Femur (tissue), 1 donor: ENCODE data around the gene KCTD10.
"Not testable (repeated sequence)": the region's sequence is repeated elsewhere in the genome, so short reads cannot be mapped to it uniquely, and the experiment has no call there.

ENCODE experiments used
- DNase-seq: peaks from one replicate; pipeline ENCODE4 v3.0.0-alpha.2; 2017

The KCTD10 gene

GRCh38 chr12:109493938-109494337 is 16.8 kb upstream of the KCTD10 start:
- DNase-seq = no peak

GRCh38 chr12:109493090-109493489 is 16.0 kb upstream of the KCTD10 start:
- DNase-seq = no peak

DNA sequence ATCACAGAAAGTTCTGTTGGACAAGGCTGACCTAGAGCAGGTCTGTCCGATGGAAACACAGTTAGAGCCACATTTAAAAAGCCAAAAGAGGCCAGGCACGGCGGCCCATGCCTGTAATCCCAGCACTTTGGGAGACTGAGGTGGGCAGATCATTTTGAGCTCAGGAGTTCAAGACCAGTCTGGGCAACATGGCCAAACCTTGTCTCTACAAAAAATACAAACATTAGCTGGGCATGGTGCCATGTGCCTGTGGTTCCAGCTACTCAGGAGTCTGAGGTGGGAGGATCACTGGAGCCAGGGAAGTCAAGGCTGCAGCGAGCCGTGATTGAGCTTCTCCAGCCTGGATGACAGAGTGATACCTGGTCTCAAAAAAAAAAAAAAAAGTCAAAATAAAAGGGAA is 15.3 kb upstream of the KCTD10 start:
- no peak for DNase-seq

- no peak for DNase-seq
Observed at GRCh38 chr12:109491671-109492070, 14.6 kb upstream of the KCTD10 start.

- DNase-seq = no peak
Observed at GRCh38 chr12:109489955-109490565, 13.0 kb upstream of the KCTD10 start.

DNA sequence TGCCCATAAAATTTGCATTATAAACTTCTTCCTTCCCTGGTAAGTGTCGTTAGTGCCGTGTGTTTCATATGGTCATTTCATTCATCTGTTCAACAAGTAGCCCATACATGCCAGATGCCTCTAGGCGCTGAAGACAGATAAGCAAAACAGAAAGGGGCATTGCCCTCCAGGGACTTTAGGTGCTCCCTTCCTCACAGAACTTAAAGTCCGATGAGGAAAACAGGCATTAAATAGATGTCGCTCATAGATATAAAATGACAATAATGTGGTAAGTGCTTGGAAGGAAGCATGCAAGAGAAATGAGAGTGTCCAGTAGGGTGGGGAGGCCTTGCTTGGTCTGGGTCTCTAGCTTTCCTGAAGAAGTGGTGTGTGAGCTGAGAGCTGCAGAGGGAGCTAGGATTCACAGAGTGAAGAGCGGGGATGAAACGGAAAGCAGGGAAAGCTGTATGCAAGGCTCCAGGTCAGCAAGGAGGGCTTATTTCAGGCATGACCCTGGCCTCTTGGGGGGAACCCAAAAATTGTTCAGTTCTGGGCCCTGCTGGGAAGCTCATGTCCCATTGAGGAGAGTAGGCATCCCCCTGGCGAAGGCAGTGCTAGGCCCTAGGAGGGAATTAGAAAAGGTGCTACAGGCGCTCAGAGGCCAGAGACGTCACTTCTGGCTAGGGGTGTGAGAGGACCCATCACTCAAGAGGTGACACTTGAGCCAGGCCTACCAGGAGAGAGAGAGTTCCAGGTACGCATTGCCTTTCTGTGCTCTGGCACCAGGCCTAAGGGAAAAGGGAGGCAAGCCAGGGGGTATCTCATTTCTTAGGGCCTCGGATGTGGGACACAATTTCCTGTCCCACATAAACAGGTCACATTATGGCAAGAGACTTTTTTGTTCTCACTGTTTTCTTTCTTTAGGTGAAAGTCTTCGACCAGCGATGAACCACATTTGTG is 12.2 kb upstream of the KCTD10 start:
- no peak for DNase-seq

- no peak for DNase-seq
Observed at GRCh38 chr12:109488051-109488665, 11.1 kb upstream of the KCTD10 start.

- no peak for DNase-seq
Observed at GRCh38 chr12:109487181-109488050, 10.3 kb upstream of the KCTD10 start.

DNA sequence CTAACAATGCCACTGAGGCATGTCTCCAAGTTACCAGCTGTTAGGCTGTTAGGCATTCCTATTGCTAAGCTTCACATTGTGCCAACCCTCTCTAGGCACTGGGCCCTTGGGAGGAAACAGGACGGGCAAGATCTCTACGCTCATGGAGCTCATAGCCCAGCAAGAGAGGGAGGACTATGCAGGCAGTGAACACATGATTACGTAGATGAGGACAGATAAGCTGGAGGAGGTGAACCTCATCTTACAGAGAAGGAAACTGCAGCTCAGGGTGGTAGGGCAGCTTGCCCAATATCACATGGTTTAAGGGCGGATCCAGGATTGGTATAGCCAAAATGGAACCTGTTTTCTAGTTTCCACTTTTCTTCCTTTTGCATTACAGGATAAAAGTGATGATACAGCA is 8.1 kb upstream of the KCTD10 start:
- DNase-seq = no peak

- DNase-seq = no peak
Observed at GRCh38 chr12:109483346-109483745, 6.2 kb upstream of the KCTD10 start.

DNA sequence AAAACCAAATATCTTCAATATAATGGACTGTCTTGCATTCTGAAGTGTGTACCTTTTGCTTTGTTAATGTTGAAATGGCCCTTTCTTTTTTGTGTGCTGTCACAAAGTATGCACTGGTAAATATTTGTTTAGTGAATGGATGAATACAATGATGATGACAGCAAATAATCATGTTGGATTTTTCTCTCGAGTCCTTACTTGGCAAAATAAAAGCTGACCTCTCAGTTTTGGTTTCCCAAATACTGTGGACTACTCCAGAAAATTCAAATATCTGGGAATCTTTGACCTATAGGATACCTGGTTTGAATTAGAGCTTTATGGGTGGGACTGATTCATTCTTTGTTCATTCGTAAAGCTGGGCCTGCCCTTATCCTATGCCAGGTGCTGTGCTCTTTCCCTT is 5.8 kb upstream of the KCTD10 start:
- DNase-seq = no peak

- no peak for DNase-seq
Observed at GRCh38 chr12:109482491-109482890, 5.4 kb upstream of the KCTD10 start.

- no peak for DNase-seq
Observed at GRCh38 chr12:109481863-109482262, 4.8 kb upstream of the KCTD10 start.

DNA sequence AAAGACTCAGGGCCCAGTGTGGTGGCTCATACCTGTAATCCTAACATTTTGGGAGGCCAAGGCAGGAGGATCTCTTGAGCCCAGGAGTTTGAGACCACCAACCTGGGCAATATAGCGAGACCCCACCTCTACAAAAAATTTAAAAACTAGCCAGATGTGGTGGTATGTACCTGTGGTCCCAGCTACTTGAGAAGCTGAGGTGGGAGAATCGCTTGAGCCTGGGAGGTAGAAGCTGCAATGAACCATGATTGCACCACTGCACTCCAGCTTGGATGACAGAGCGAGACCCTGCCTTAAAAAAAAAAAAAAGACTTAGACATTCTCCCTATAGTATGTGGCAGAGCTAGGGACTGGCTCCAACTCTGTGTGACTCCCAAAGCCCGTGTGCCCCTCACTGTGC is 3.3 kb upstream of the KCTD10 start:
- no peak for DNase-seq

DNA sequence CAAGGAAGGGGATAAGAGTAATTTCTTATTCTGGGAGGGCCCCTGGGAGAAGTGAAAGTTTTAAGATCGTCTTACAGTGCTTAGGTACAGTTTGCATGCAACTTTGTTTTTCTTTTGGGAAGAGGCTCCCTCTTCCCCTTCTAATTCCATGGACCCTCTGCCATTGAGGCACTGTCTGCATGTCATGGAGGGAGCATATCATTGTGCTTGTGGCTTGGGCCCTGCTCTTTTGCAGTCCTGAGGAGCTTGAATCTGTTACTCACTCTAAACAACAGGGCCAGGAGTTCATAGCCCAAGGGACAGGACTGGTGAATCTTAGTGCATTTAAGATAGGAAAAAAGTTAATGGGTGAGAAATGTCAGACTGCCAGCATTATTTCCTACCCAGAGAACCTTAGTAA is 2.7 kb upstream of the KCTD10 start:
- DNase-seq = no peak

GRCh38 chr12:109477963-109478315 is 839 bp upstream of the KCTD10 start:
- DNase-seq = no peak

DNA sequence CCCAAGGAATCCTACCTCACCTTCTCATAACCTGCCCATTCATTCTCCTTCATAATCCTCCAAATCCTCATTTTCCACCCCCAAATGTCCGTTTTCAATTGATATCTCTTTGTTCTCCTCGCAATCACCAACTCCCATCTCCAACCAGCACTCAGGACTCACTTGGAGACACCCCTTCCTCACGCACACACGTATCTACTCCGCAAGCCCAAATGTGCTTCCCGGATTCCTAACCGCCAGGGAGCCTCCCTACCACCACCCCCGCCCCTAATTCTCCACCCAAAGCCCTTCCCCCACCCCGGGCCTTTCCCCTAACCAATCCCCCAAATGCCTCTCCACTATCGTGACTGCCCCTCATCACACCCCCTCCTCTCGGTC is 304 bp downstream of the KCTD10 start:
- no peak for DNase-seq

GRCh38 chr12:109475993-109476806 is 900 bp downstream of the KCTD10 start:
- no peak for DNase-seq

- no peak for DNase-seq
Observed at GRCh38 chr12:109475121-109475520, 2.0 kb downstream of the KCTD10 start.

DNA sequence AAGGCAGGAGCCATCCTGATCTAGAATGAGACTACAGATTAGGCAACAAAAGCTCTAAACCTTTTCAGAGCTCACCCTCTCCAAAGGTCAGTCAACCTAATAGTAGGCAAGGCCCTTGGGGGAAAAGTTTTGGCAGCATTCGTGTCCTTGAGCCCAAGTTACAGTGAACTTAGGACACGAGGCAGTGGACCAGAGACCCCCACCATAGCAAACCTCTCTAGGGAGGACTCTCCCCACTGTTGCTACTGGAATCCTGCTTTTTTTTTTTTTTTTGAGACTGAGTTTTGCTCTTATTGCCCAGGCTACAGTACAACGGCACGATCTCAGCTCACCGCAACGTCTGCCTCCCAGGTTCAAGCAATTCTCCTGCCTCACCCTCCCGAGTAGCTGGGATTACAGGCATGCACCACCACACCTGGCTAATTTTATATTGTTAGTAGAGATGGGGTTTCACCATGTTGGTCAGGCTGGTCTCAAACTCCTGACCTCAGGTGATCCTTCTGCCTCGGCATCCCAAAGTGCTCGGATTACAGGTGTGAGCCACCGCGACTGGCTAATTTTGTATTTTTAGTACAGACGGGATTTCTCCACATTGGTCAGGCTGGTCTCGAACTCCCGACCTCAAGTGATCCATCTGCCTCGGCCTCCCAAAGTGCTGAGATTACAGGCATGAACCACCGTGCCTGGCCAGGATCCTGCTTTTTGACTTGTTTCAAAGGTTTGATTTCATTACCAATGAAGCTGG is 3.4 kb downstream of the KCTD10 start:
- DNase-seq = not testable (repeated sequence)

DNA sequence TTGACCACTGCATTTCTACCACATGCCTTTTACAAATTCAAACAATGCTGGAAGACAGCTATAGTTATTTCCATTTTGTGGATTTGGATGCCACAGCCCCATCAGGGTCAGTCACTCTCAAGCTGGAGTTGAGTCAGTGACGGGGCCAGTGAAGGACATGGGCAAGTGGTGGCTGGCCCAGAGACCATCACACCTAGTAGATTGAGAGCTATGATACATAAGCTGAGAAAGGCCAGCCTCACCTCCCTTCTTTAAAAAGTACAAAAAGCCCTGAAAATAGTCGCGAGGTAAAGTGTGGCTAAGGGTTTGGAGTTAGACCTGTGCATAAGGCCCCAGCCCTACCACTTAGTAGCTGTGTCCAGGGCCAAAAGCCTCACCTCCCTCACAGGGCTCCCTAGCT is 4.1 kb downstream of the KCTD10 start:
- DNase-seq = no peak
